Retinal pigment epithelial cell (primary cell): ENCODE data around the gene ZNF593OS.

Source experiments
- DNase-seq: peaks from one replicate; pipeline ENCODE4 v3.0.0-alpha.2; 2010; ENCODE audit warnings: low read depth
- H3K4me3 ChIP-seq: 2 replicates; pipeline ENCODE4 v1.5.1; 2011; ENCODE audit warnings: mild to moderate bottlenecking, low read length, control low read depth, moderate library complexity
- TF ChIP-seq, protein P1 (sequence below): conservative IDR thresholded peaks from 2 replicates; pipeline ENCODE4 v1.5.1; 2011; ENCODE audit warnings: low read depth, low read length, control low read depth, inconsistent platforms

ZNF593OS gene

DNA sequence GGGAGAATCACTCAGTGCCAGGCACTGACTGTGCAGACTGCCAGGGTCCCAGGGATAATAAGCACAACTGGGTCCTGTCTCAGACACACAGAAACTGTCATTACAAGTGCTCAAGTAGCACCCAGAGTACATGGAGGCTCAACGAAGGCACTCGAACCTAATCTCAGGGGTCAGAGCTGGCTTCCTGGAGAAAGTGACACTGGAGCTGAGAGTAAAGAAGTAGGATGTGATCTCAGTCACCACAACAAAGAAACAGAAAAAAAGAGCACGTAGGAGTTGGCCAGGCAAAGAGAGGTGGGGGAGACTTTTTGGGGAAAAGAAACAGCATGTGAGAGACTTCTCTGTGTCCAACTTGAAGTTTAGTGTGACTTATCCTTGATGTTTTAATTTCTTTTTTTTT is 20.1 kb upstream of the ZNF593OS start:
- H3K4me3 ChIP-seq = no peak overlapping the region
- no peak for DNase-seq
- TF ChIP-seq, protein P1, sequence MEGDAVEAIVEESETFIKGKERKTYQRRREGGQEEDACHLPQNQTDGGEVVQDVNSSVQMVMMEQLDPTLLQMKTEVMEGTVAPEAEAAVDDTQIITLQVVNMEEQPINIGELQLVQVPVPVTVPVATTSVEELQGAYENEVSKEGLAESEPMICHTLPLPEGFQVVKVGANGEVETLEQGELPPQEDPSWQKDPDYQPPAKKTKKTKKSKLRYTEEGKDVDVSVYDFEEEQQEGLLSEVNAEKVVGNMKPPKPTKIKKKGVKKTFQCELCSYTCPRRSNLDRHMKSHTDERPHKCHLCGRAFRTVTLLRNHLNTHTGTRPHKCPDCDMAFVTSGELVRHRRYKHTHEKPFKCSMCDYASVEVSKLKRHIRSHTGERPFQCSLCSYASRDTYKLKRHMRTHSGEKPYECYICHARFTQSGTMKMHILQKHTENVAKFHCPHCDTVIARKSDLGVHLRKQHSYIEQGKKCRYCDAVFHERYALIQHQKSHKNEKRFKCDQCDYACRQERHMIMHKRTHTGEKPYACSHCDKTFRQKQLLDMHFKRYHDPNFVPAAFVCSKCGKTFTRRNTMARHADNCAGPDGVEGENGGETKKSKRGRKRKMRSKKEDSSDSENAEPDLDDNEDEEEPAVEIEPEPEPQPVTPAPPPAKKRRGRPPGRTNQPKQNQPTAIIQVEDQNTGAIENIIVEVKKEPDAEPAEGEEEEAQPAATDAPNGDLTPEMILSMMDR = no peak

DNA sequence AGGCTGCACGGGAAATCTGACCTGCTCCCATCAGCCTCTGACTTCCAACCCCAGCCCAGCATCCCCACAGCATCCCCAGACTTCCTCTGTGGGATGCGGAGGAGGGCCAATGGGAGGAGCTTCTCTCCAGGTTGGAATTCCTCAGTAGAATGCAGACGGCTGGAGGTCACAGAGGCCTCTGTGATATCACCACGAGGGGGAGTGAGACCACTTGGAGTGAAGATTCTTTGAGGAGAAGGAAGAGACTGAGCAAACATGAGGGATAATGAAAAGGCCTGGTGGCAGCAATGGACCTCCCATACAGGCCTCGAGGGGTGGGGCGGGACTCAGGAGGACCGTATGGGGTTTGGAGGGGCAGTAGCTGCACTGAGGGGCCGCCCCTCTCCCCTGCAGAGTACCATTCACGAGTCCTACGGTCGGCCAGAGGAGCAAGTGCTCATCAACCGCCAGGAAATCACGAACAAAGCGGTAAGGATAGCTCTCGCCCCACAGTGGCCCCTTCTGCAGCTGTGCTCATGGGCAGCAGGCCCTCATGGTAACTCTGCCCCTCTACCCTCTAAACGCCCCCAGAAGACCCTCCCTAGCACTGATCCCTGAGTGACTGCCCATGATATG is 18.8 kb upstream of the ZNF593OS start, which contains the start of gene CATSPER4:
TSS of gene CATSPER4 (plus strand) at position 230 of the 615 bp plus-strand sequence. CDS start at position 256, 26 bp downstream.
- no peak within 1 kb of the TSS for H3K4me3 ChIP-seq
- TF ChIP-seq, protein P1 = peak; percentile 26
- DNase-seq = no peak

DNA sequence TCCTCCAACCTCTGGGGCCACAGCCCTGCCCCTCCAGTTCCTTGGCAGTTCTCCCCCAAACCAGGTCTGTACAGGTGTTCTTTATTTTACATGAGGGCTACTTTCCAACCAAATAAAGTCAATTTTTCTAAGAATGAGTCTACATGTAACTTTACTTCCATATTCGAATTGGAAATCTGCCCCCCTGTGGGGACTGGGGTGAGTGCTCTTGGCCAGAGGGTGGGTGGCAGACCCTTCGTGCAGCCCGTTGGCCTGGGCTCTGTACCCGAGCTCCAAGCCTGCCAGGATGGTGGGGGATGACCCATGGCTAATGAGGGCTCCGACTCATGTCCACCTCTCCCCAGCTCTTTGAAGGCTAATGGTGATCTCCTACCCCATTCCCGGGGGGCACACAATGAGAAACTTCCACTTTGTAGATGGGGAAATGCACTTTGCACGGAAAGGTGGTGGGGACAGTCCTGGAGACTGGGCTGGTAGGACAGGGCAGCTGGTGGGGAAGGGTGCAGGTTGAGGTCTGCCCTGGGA is 18.2 kb upstream of the ZNF593OS start:
- DNase-seq = no peak
- TF ChIP-seq, protein P1 = peak; percentile 24
- H3K4me3 ChIP-seq = no peak overlapping the region

DNA sequence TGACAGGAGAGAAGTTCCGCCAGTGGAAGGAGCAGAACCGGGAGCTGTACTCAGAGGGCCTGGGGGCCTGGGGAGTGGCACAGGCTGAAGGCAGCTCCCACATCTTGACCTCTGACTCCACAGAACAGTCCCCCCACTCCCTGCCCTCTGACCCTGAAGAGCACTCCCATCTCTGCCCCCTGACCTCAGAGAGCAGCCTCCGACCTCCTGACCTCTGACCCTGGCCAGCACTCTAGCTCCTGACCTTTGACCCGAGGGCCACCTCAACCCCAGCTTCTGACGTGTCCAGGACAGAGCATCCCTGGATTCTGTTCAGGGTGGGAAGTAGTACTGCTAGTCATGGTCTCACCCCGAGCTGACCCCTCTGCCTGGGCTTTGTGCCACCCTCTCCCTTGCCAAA is 17.7 kb upstream of the ZNF593OS start:
- H3K4me3 ChIP-seq = no peak overlapping the region
- DNase-seq = no peak
- TF ChIP-seq, protein P1 = no peak

DNA sequence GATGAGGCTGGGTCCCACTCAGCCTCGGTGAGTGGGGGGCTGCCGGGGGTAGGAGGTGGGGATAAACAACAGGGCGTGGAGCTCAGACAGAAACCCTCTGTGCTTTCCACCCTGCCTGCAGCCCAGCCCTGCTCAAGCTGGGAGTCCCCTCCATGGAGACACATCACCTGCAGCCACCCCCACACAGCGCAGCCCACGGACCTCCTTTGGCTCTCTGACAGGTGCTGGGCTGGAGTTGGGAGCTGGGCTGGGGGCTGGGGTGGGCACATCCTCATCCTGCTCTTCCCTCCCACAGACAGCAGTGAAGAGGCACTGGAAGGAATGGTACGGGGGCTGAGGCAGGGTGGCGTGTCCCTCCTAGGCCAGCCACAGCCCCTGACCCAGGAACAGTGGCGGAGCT is 16.8 kb upstream of the ZNF593OS start:
- TF ChIP-seq, protein P1 = no peak
- DNase-seq = no peak
- H3K4me3 ChIP-seq = no peak overlapping the region

DNA sequence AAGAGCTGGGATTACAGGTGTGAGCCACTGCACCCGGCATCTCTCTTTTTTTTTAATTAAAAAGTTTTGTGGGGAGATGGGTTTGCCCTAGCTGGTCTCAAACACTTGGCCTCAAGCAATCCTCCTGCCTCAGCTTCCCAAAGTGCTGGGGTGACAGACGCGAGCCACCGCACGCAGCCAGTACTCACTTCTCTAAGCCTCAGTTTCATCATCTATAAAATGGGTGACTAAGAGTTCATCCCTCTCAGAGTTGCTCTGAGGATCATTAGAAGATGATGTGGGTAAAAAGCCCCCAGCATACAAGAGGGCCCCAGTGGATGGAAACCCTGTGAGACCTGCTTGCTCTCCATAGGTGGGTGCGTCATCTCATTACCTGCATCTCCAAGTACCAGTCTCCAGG is 16.2 kb upstream of the ZNF593OS start:
- H3K4me3 ChIP-seq = no peak overlapping the region
- TF ChIP-seq, protein P1 = no peak
- no peak for DNase-seq

DNA sequence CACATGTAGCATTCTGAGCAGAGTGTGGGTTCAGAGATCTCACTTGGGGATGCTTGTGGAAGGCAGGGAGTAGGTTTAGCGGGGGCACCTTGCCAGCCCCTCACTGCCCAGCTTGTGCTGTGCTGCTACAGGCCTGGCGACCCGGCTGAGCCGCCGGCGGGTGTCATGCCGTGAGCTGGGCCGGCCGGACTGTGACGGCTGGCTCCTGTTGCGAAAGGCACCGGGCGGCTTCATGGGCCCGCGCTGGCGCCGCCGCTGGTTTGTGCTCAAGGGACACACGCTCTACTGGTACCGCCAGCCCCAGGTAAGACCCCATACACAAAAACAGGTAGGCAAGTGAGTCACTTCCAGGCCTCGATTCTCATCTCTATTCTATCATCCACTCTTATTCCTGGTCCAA is 13.3 kb upstream of the ZNF593OS start:
- TF ChIP-seq, protein P1 = no peak
- no peak overlapping the region for H3K4me3 ChIP-seq
- DNase-seq = no peak
